GM20000 (cell line): ENCODE results near the gene MRTFB.

Source experiments
- DNase-seq: peaks from one replicate; pipeline ENCODE4 v3.0.0; 2012; ENCODE audit warnings: low spot score
- CTCF ChIP-seq: IDR thresholded peaks from 2 replicates; pipeline ENCODE4 v1.5.1; 2012; ENCODE audit warnings: mild to moderate bottlenecking, control low read depth; ENCODE audit errors: extremely low read depth, missing control alignments

Gene MRTFB

GRCh38 chr16:14309906-14310305, 238.8 kb downstream of the MRTFB start:
- no peak for DNase-seq
- TF ChIP-seq CTCF: no peak

DNA sequence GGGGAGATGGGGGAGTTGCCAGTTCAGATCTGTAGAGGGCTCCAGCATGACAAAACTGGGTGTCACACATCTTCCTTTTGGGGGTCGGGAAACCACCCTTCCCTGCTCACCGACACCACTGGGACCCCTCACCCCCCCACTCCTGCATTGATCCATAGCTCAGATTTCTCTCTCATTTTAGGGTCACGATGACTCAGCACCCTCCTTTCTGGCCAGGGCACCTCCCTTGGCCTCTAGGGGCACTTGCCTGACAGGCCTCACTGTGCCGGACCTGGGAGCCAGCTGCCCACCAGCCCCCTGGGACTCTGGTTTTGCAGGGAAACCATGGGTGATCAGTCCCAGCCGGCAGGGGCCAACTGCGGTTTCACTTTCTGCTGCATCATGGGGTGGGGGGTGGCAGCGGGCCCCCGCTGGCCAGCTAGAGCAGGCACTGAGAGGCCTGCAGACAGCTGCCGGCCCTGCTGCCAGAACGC, 239.4 kb downstream of the MRTFB start:
- DNase-seq: peak; percentile 64
- peak; percentile 22 for TF ChIP-seq CTCF

DNA sequence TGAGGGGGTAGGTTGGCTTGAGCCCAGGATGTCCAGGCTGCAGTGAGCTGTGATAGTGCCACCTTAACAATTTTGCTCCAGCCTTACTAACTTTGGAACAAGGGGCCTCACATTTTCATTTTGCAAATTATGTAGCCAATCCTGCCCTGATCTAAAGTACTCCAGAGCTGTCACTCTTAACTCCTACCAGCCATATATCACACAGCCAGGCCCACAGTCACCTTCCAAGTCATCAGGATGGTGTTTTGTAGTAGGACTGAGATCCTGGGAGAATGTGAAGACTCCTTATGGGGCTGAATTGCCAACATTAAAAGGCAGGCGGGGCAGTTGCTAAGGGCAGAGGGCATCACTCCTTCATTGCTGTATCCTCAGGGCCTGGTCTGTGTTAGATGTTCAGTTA, 243.0 kb downstream of the MRTFB start:
- no peak for TF ChIP-seq CTCF

DNA sequence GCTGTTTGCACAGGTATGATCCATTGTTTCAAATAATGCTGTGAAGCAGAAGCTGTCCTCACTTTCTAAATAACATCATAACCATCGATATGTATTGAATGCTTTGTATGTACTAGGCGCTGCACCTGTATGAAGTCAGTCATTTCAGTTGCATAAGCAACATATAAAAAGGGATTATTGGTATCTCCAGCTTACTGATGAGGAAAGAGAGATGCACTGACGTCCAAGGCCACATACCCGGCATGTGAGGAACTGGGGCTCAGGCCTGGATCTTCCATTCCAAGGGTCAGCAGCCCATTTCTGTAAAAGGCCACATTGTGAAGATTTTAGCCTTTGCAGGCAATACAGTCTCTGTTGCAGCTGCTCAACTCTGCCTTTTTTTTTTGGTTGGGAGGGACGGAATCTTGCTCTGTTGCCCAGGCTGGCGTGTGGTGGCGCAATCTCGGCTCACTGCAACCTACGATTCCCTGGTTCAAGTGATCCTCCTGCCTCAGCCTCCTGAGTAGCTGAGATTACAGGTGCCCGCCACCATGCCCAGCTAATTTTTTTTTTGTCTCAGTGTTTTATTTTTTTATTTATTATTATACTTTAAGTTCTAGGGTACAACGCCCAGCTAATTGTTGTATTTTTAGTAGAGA, 244.7 kb downstream of the MRTFB start:
- no peak for DNase-seq
- TF ChIP-seq CTCF: no peak

More for the DNA sequence above, 243.0 kb downstream of the MRTFB start:
- DNase-seq: no peak
